GM19324 (cell line): Measurements from ENCODE around the gene TSPAN32.

Source experiments
- ATAC-seq: cut with Tn5 transposase; IDR thresholded peaks from one replicate; pipeline ENCODE4 v1.9.1; 2021; ENCODE audit warnings: mild to moderate bottlenecking, moderate library complexity; ENCODE audit not compliant: unreplicated experiment, low FRiP score

Gene TSPAN32

GRCh38 chr11:2302306-2302895 is 588 bp downstream of the TSPAN32 start:
- no peak for ATAC-seq

GRCh38 chr11:2302896-2303626 is 1.2 kb downstream of the TSPAN32 start:
- no peak for ATAC-seq

- ATAC-seq: no peak
These were observed 2.1 kb downstream of the TSPAN32 start for GRCh38 chr11:2303627-2304505.

DNA sequence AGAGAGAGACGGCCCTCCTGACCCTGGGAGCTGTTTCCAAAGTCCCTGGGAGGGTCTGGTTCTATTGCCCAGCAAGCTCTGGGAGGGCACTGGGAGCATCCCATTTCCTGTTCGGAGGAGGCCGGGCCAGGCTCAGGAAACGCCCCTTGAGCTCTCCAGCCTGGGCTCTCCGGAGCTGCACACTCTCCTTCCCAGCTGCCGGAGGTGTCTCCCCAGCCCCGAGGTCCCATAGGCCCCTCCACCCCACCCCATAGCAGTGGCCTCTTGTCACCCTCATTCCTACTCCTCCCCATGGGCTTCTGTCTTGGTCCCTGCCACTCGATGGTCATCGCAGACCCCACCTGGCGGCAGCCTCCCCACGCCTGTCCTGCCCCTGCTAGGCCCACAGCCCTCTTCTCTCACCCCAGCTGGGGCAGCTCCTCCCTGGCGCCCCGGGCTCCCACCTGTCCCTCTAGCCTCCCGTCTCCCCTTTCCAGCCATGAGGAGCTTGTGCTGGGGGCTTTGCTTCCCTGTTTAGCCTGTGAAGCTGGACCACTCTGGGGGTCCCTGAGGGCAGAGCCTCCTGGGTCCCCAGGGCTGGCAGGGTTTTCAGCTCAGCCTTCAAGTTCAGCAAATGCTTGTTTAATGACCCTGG is 2.8 kb downstream of the TSPAN32 start:
- ATAC-seq: no peak

DNA sequence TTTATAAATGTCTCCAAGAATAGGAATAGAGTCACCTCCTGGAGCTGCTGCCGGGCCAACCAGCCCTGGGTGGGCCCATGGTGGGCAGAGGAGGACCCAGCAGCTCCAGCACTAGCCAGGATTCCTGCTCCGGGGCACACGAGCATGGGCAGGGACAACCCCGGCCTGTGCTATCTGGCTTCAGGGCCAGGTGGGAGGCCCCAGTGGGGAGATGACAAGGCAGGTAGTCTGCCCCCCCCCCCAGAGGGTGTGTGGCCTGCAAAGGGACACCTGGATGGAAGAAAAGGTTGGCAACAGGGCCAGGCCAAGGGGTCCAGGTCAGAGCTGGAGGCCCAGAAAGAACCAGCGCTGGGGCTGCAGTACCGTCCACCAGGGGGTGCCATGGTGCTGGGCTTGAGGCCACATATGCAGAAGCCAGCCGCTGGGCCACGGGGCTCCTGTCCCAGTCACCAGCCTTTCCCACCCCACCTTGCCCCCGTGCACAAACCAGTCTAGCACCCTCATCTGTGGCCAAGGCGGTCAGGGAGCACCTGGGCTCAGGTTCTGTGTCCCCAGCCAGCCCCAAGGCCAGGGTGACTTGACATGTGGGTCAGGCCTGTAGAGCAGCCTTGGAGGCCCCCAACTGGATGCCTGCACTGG is 3.4 kb downstream of the TSPAN32 start:
- ATAC-seq: no peak

GRCh38 chr11:2305788-2306451 is 4.1 kb downstream of the TSPAN32 start:
- ATAC-seq: no peak

- no peak for ATAC-seq
These were observed 4.6 kb downstream of the TSPAN32 start for GRCh38 chr11:2306452-2306823.

- no peak for ATAC-seq
These were observed 5.2 kb downstream of the TSPAN32 start for GRCh38 chr11:2306877-2307500.

DNA sequence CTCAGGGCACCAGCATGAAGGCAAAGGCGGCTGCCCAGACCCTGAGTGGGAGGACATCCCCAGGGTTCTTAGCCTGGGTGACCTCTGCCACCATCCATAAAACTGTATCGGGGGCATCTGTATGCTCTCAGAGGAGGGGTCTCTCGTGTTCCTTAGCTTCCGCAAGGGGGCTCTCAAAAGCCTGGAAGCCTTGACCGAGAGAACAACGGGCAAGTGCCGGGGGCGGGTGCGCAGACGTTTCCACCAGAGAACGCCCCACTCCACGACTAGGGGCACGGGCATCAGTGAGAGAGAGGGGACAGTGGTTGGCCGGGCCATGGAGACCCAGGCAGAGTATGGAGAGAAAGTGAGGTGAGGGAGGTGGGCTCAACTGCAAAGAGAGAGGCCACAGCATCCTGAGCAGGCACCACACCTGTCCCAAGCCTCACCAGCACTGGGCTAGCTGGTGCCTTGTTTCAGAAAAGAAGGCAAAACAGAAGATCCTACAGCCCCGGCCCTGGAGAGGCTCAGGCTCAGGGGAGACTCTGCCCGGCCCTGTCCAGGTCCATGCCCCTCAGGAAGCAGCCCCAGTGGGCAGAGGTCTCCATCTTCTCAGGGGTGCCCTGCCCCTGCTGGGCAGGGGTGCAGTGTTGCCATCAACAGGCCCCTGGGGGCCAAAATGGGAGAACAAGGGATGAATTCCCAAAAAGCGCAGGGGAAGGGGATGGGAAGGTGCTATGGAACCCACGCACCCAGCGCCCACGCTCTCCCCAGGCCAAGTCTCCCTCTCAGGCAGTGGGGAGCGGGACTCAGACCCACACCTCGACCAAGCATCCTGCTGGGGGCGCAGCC is 5.9 kb downstream of the TSPAN32 start:
- no peak for ATAC-seq

- ATAC-seq: no peak
These were observed 6.9 kb downstream of the TSPAN32 start for GRCh38 chr11:2308713-2309112.

- ATAC-seq: no peak
These were observed 7.6 kb downstream of the TSPAN32 start for GRCh38 chr11:2309251-2310072.

DNA sequence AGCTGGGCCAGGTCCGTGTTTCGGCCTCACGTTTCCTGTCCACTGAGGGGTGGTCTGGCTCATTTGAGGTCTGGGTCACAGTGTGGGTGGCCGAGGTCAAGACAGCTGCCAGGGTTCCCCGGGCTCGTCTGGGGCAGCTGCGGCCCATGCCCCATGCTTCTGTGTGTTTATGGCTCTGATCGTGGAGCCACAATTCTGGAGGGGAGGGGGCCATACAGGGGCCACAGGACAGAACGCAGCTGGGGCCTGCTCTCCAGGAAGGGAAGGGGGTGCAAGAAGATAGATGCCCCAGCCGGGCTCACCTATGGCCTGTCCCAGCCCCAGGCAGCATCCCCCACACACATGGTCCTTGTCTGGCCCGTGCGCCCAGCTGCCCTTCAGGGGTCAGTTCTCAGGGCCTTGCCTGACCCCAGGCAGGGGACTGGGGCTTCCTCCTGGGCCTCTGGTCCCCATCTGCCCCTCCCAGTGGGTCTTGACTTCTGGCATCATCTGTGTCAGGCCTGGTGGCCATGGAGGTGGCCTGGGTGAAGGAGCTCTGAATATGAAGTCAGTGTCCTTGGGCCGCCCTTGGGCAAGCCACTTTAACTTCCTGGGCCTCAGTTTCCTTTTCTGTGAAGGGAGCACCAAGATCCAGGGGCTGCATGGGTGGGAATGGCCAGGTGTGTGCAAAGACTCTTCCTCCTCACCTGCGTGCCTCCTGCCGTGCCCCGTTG is 8.4 kb downstream of the TSPAN32 start:
- no peak for ATAC-seq

- no peak for ATAC-seq
These were observed 9.1 kb downstream of the TSPAN32 start for GRCh38 chr11:2310786-2311352.

DNA sequence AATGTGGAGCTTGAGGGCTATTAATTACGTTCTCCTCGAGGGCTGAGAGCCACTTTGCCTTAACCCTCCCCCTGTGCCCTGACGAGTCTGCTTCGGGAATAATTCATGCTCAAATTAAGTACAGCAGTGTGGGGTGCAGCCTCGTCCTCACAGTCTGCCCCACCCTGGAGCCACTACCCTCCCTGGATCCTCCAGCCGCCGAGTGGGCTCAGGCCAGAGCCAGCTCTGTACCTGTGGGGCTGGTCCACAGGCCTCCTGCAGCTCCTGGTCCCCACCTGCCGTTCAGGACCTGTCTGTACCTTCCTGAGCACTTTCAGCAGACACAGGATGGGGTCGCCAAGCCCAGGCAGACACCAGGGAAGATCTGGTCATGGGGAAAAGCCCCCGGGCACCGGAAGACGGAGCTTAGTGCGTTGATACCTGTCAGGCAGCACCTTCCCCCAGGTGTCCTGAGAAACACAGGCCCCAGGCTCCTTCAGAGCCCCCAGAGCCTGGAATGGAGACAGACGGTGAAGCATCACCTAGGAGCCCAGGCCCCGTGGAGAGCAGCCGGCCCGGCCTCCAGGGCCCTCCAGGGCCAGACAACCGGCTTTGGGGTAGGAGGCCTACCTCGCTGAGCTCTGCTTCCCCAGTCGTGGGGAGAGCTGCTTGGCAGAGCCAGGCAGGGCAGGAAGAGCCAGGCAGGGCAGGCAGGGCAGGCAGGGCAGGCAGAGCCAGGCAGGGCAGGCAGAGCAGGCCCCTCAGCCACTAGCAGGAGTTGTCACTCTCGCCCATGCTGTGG is 9.7 kb downstream of the TSPAN32 start:
- no peak for ATAC-seq

- no peak for ATAC-seq
These were observed 10.6 kb downstream of the TSPAN32 start for GRCh38 chr11:2312232-2313042.
